ENCODE measurements around the gene INO80B.
A peak's percentile ranks its signal among the peaks of the same experiment; 100 is the strongest.
"Not testable (repeated sequence)": the region's sequence is repeated elsewhere in the genome, so short reads cannot be mapped to it uniquely, and the experiment has no call there.

INO80B gene

GRCh38 chr2:74415762-74416395, 39.0 kb upstream of the INO80B start:
- no peak for DNase-seq (ENCODE audit: low read depth)
- H3K4me3 ChIP-seq (ENCODE audit: control insufficient read depth, low read depth, low read length), result peak overlapping the region; percentile 55
- TF ChIP-seq CTCF (conservative IDR thresholded peaks at IDR 0.05; ENCODE audit: control insufficient read depth, insufficient read depth, low read depth, low read length), result no peak

GRCh38 chr2:74416778-74417177, 38.1 kb upstream of the INO80B start:
- no peak for TF ChIP-seq CTCF (conservative IDR thresholded peaks at IDR 0.05; ENCODE audit: control insufficient read depth, insufficient read depth, low read depth, low read length)
- no peak for DNase-seq (ENCODE audit: low read depth)
- no peak overlapping the region for H3K4me3 ChIP-seq (ENCODE audit: control insufficient read depth, low read depth, low read length)

- H3K4me3 ChIP-seq (ENCODE audit: control insufficient read depth, low read depth, low read length), result no peak overlapping the region
- no peak for TF ChIP-seq CTCF (conservative IDR thresholded peaks at IDR 0.05; ENCODE audit: control insufficient read depth, insufficient read depth, low read depth, low read length)
- no peak for DNase-seq (ENCODE audit: low read depth)
Observed at GRCh38 chr2:74417197-74417596, 37.7 kb upstream of the INO80B start.

GRCh38 chr2:74417763-74418162, 37.1 kb upstream of the INO80B start:
- H3K4me3 ChIP-seq (ENCODE audit: control insufficient read depth, low read depth, low read length), result no peak overlapping the region
- no peak for DNase-seq (ENCODE audit: low read depth)
- TF ChIP-seq CTCF (conservative IDR thresholded peaks at IDR 0.05; ENCODE audit: control insufficient read depth, insufficient read depth, low read depth, low read length), result no peak

GRCh38 chr2:74418312-74418711, 36.6 kb upstream of the INO80B start:
- no peak for DNase-seq (ENCODE audit: low read depth)
- TF ChIP-seq CTCF (conservative IDR thresholded peaks at IDR 0.05; ENCODE audit: control insufficient read depth, insufficient read depth, low read depth, low read length), result no peak

GRCh38 chr2:74419345-74419744, 35.5 kb upstream of the INO80B start:
- TF ChIP-seq CTCF (conservative IDR thresholded peaks at IDR 0.05; ENCODE audit: control insufficient read depth, insufficient read depth, low read depth, low read length), result no peak
- H3K4me3 ChIP-seq (ENCODE audit: control insufficient read depth, low read depth, low read length), result no peak overlapping the region
- no peak for DNase-seq (ENCODE audit: low read depth)

More at GRCh38 chr2:74418312-74418711, 36.6 kb upstream of the INO80B start:
- H3K4me3 ChIP-seq (ENCODE audit: control insufficient read depth, low read depth, low read length), result no peak overlapping the region

- TF ChIP-seq CTCF (conservative IDR thresholded peaks at IDR 0.05; ENCODE audit: control insufficient read depth, insufficient read depth, low read depth, low read length), result no peak
- H3K4me3 ChIP-seq (ENCODE audit: control insufficient read depth, low read depth, low read length), result no peak overlapping the region
- no peak for DNase-seq (ENCODE audit: low read depth)
Observed at GRCh38 chr2:74420006-74420405, 34.9 kb upstream of the INO80B start.

GRCh38 chr2:74420443-74421103, 34.3 kb upstream of the INO80B start:
- H3K4me3 ChIP-seq (ENCODE audit: control insufficient read depth, low read depth, low read length), result not testable (repeated sequence)

More at GRCh38 chr2:74420443-74421103, 34.3 kb upstream of the INO80B start:
- not testable (repeated sequence) for DNase-seq (ENCODE audit: low read depth)
